Heart right ventricle (tissue), 16 donors: ENCODE measurements around the gene PDZD2. TPM values are rescaled to one million over a fixed set of nuclear protein-coding genes. Genes with fewer than 3 reads are reported as not detected.

Experiments used
- ATAC-seq, 8 donors: fragments of 200-7000 bp; cut with Tn5 transposase; one replicate each; pipeline ENCODE4 v1.9.1; 2020; ENCODE audit warnings: mild to moderate bottlenecking in 8 of 8, moderate library complexity in 8 of 8, moderate number of reproducible peaks in 1 of 8
- DNase-seq, 2 donors: peaks; one replicate each; pipeline ENCODE4 v3.0.0-alpha.2; 2020
- H3K27ac ChIP-seq, 10 donors: fragments of 200-600 bp; sonication (generic) in 2 of 10; one replicate each; pipeline versions ENCODE4 v1.5.0 to v1.8.0; 2020 to 2022; ENCODE audit warnings: mild to moderate bottlenecking in 3 of 10
- H3K27me3 ChIP-seq, 7 donors: fragments of 200-600 bp; one replicate each; pipeline ENCODE4 v1.8.0; 2021 to 2022; ENCODE audit warnings: mild to moderate bottlenecking in 2 of 7
- H3K36me3 ChIP-seq, 9 donors: fragments of 200-600 bp; sonication (generic) in 1 of 9; one replicate each; pipeline versions ENCODE4 v1.5.0 to v1.8.0; 2020 to 2022; ENCODE audit warnings: mild to moderate bottlenecking in 2 of 9
- H3K4me1 ChIP-seq, 9 donors: fragments of 200-600 bp; sonication (generic) in 1 of 9; one replicate each; pipeline versions ENCODE4 v1.5.0 to v1.8.0; 2020 to 2022; ENCODE audit warnings: mild to moderate bottlenecking in 4 of 9
- H3K4me3 ChIP-seq, 10 donors: fragments of 200-600 bp; sonication (generic) in 2 of 10; one replicate each; pipeline versions ENCODE4 v1.5.0 to v1.8.0; 2020 to 2022; ENCODE audit warnings: mild to moderate bottlenecking in 7 of 10, moderate library complexity in 2 of 10
- H3K9me3 ChIP-seq, 11 donors: fragments of 200-600 bp in 10 of 11; sonication (generic) in 2 of 11; one replicate each; pipeline versions ENCODE4 v1.5.0 to v1.8.0; 2013 to 2022; ENCODE audit warnings: mild to moderate bottlenecking in 2 of 11, control low read depth in 1 of 11, moderate library complexity in 1 of 11
- CTCF ChIP-seq, 9 donors: fragments of 200-600 bp; sonication (generic) in 2 of 9; IDR thresholded peaks; one replicate each; pipeline versions ENCODE4 v1.5.0 to v1.8.0; 2021 to 2022; ENCODE audit warnings: antibody characterized with exemption in 9 of 9, mild to moderate bottlenecking in 5 of 9, moderate library complexity in 1 of 9
- whole genome bisulfite sequencing, 2 donors: extraction: QIAGEN DNeasy Blood & Tissue Kit; methylation state at CpG; one replicate each; pipeline ENCODE4 v1.1.7; 2013; ENCODE audit warnings: inconsistent platforms in 1 of 2; 5-methylcytosine and 5-hydroxymethylcytosine counted together
- intact Hi-C, 10 donors: fragments of 100-400 bp; cut with DNase I; formaldehyde crosslinking; loops; one replicate each; pipeline versions ENCODE4 v1.11.1 to v1.14.2; 2022
- polyA plus RNA-seq, 2 donors: library from polyadenylated mRNA; stranded (reverse); fragments of 200-250 nt; gene quantifications; one replicate each; pipeline ENCODE4 v1.2.3, GENCODE V29; 2013
- total RNA-seq, 10 donors: library from RNA; stranded (reverse); fragmentation: NEBNext Ultra II Directional in 3 of 10; extraction: Animal tissue kit (Norgen Biotek cat#: 25700) in 3 of 10; gene quantifications; one replicate each; pipeline versions ENCODE4 v1.2.1 to v1.2.4, GENCODE V29; 2021 to 2023
- donor health status: Arrhythmogenic right ventricular cardiomyopathy.
- donor health status: ischemic (EF 13 %, LVEDD 7.1; RV severe dilation, severe dysfunction).
- donor health status: healthy with polysubstance abuse.
- donor health status: DM: no; HTN: yes; CAD: no.
- donor health status: DM: no; HTN: no; CAD: no.
- donor health status: ischemic (EF 25% LVEDD 6.9; RV normal size, moderate dysfunction).
- donor health status: ischemic (EF 25% LVEDD 5.7; RV mildly dilated, moderate dysfunction).
- donor health status: healthy.
- donor health status: DM: yes; HTN: yes; CAD: no.
- donor health status: Ischemic cardiomyopathy.
- donor health status: ischemic (EF 35%, LVEDD 5.7; RV mildly dilated, moderate dysfunction).
- donor health status: nonischemic (EF 11% LVEDD 7.7; RV severe dilation, severe dysfunction).
- donor health status: DM: yes; HTN: yes; CAD: no.
- donor health status: PGD.
- donor health status: ischemic (EF 29% LVEDD 5.4; RV normal size, mild dysfunction).
- donor health status: nonischemic (EF 23%, LVEDD 6.1; RV moderate dilation, normal function).

The PDZD2 gene
- total and polyA plus RNA-seq, 12 donors: 9.0 to 117 (median 82.5) TPM

- no peaks in the 10 kb centered on the region for H3K9me3 ChIP-seq
- no peak overlapping the region for H3K4me3 ChIP-seq
- no peak overlapping the region for H3K27ac ChIP-seq
- H3K4me1 ChIP-seq: peaks cover 0 to 20% (median 8%) of the 10 kb centered on the region in 9 donors
- intact Hi-C loops: no loop called here
- no peak for TF ChIP-seq CTCF (IDR thresholded peaks at IDR 0.05)
- H3K27me3 ChIP-seq: no peaks in the 10 kb centered on the region
- no peak for ATAC-seq
- no peak for DNase-seq
- peaks cover 0 to 54% (median 7%) of the 10 kb centered on the region in 9 donors for H3K36me3 ChIP-seq
- WGBS, 2 donors: 96 to 97% methylated on average over 4 of the region's 4 CpGs
Observed at GRCh38 chr5:32047056-32047455, 408.1 kb downstream of the PDZD2 start.

DNA sequence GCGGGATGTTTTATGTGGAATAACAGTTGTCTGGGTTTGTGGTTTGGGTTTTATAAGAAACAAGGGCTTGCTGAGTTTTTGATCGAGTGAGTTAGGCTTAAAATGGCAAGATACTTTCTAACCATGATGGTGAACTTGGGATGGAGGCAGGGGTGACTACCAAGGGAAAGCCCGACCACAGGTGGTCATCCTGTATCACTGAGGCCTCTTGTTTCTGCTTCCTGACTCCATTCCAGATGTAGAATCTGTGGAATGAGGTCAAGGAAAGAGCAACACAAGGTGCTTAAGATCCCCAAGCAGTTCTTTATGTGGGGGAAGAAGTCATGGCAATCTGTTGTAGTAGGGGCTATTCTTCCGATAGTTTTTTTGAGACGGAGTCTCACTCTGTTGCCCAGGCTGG is 412.9 kb downstream of the PDZD2 start:
- H3K4me1 ChIP-seq: peaks cover 4 to 21% (median 13%) of the 10 kb centered on the region in 9 donors
- H3K9me3 ChIP-seq: no peaks in the 10 kb centered on the region
- H3K4me3 ChIP-seq: no peak overlapping the region
- H3K27me3 ChIP-seq: no peaks in the 10 kb centered on the region
- no peak for DNase-seq
- H3K27ac ChIP-seq: no peak overlapping the region
- 95 to 97% methylated on average over 5 of the region's 5 CpGs for WGBS, 2 donors
- intact Hi-C loops: no loop called here
- no peak for TF ChIP-seq CTCF (IDR thresholded peaks at IDR 0.05)
- peaks cover 0 to 73% (median 17%) of the 10 kb centered on the region in 9 donors for H3K36me3 ChIP-seq
- no peak for ATAC-seq

DNA sequence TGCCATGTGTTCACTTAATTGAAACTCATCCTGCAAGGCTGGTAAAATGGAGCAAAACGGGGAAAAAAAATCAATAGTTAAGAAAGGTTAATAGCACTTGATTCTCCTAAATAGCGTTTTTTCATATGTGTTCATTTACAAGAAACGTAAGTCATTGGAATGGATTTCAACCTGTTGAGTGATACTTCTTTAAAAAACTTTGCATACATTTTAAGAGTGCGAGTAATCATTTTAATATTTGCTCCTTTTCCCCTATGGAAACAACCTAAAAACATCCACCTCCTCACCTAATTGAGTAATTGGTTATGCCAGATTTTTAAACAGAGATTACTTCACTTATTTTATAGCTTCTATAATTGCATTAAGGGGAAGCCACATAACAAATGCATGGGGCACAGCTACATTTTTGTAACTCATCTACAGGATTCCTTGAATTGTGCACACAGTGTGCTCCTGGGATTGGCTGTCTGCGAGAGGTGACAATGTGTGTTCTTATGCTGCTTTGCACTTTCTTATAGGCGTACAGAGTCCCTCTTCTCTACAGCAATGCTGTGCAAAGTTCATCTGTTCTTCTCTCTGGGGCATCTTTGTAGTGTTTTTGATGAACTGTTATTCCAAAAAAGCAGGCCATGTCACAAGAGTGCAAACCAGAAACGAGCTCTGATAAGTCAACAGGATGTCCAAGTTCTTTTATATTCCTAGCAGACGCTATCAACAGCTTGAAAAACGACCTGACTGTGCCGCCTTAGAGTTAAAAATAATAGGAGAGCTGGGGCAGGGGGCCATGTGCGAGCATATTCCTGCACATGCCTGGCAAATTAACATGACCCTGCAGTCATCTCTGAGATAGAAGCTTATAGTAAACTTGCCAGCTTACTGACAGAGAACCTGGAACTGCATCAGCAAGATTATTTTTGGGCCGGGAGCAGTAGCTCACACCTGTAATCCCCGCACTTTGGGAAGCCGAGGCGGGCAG is 417.2 kb downstream of the PDZD2 start:
- Histone ChIP-seq H3K4me1 (peaks cover 6 to 30% (median 18%) of the 10 kb centered on the region in 9 donors), H3K27ac (peak overlapping the region in 8 of 10 donors; percentile 10 to 73 (median 44)), H3K36me3 (peaks cover 0 to 80% (median 17%) of the 10 kb centered on the region in 9 donors), H3K4me3 (no peak overlapping the region), H3K9me3 (no peaks in the 10 kb centered on the region), H3K27me3 (no peaks in the 10 kb centered on the region)
- DNase-seq (no peak), ATAC-seq (peak; percentile 25 to 89 (median 76))
- 30 to 37% methylated on average over 15 of the region's 15 CpGs for WGBS, 2 donors
- intact Hi-C loops: no loop called here
- TF ChIP-seq CTCF (IDR thresholded peaks at IDR 0.05): no peak

GRCh38 chr5:32057187-32058096 is 418.5 kb downstream of the PDZD2 start:
- peak in 5 of 9 donors; percentile 21 to 40 (median 23) for TF ChIP-seq CTCF (IDR thresholded peaks at IDR 0.05)
- ATAC-seq (no peak), DNase-seq (no peak)
- Histone ChIP-seq H3K9me3 (no peaks in the 10 kb centered on the region), H3K27ac (peak overlapping the region in 7 of 10 donors; percentile 19 to 73 (median 48)), H3K36me3 (peaks cover 0 to 81% (median 22%) of the 10 kb centered on the region in 9 donors), H3K4me3 (no peak overlapping the region), H3K27me3 (no peaks in the 10 kb centered on the region), H3K4me1 (peaks cover 6 to 30% (median 18%) of the 10 kb centered on the region in 9 donors)
- intact Hi-C loops: no loop called here
- WGBS, 2 donors: 93 to 94% methylated on average over 12 of the region's 12 CpGs
